ENCODE measurements around the gene RALGAPA2. TPM values are rescaled to one million over a fixed set of nuclear protein-coding genes. Genes with fewer than 3 reads are reported as not detected.

RALGAPA2 gene
- total RNA-seq, 3 donors from 2014 or later (not counting 1 experiment from before 2014, with no cell fraction given): 26.6 to 33.9 (median 33.1) TPM

DNA sequence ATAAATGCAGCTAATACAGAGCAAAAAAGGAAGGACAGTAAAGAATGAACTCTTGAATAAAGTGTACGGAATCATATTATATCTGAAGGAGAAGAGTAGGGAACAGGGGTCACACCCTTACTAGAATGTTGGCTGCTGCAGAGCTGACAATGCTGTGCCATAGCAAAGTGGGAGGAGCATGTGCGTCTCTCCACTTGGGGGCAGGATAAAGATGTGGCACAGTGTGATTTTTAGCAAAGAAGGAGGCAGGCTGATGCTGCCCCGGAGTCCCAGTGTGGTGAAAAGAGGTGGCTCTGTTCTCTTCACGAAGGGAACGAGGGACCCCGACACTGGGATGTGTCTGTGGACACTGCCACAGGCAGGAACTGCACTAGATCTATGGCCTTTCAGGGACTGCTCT, 277.0 kb downstream of the RALGAPA2 start:
- peaks cover 2% of the 10 kb centered on the region for H3K36me3 ChIP-seq (ENCODE audit: control insufficient read depth, insufficient read depth, low read length)
- peaks cover 0 to 5% of the 10 kb centered on the region in 2 donors for H3K4me1 Mint-ChIP-seq

DNA sequence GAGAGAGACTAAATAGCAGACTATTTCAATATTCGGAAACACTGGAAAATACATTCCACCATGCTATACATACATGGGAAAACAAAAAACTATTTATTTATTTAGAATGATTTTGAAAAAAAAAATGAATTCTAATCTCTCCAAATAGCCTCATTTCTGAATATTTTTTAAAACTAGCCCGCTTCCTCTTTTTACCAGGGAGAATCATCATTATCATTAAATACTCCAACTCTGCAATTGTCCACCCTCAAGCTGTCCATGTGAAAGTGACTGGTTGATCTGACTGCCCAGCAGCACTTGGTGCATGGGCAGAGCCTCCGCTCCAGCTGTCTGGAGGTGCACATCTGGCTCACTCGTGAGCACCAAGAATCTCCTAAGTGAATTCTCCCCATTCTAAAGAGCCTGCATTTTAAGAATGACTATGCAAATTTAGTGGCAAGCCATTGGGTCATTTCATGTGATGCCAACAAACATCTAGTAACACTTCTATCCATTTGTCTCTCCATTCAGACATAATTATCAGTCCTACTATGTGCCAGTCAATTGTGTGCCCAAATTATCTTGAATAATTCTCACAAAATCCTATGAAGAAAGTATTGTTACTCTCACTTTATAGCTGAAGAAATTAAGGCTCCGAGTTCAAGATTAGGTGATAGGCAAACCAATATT, 279.7 kb downstream of the RALGAPA2 start:
- Mint-ChIP-seq H3K4me3 (no peak overlapping the region), H3K4me1 (peaks cover 0 to 4% of the 10 kb centered on the region in 2 donors), H3K27me3 (ENCODE audit: low read depth in 2 of 2) (no peaks in the 10 kb centered on the region), H3K9me3 (no peaks in the 10 kb centered on the region), H3K36me3 (no peaks in the 10 kb centered on the region), H3K27ac (no peak overlapping the region)
- Histone ChIP-seq H3K27me3 (ENCODE audit: control insufficient read depth, insufficient read depth, low read length) (no peaks in the 10 kb centered on the region), H3K36me3 (ENCODE audit: control insufficient read depth, insufficient read depth, low read length) (peaks cover 2% of the 10 kb centered on the region), H3K4me3 (ENCODE audit: low read length) (no peak overlapping the region), H3K9me3 (ENCODE audit: control insufficient read depth, insufficient read depth, low read length) (no peaks in the 10 kb centered on the region), H3K27ac (ENCODE audit: low read length) (no peak overlapping the region), H3K4me1 (ENCODE audit: control insufficient read depth, insufficient read depth, low read length) (no peaks in the 10 kb centered on the region)
- ATAC-seq (no peak), DNase-seq (no peak)
- intact Hi-C loops (cut with micrococcal nuclease): no loop called here
- TF ChIP-seq, protein P1, sequence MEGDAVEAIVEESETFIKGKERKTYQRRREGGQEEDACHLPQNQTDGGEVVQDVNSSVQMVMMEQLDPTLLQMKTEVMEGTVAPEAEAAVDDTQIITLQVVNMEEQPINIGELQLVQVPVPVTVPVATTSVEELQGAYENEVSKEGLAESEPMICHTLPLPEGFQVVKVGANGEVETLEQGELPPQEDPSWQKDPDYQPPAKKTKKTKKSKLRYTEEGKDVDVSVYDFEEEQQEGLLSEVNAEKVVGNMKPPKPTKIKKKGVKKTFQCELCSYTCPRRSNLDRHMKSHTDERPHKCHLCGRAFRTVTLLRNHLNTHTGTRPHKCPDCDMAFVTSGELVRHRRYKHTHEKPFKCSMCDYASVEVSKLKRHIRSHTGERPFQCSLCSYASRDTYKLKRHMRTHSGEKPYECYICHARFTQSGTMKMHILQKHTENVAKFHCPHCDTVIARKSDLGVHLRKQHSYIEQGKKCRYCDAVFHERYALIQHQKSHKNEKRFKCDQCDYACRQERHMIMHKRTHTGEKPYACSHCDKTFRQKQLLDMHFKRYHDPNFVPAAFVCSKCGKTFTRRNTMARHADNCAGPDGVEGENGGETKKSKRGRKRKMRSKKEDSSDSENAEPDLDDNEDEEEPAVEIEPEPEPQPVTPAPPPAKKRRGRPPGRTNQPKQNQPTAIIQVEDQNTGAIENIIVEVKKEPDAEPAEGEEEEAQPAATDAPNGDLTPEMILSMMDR (IDR thresholded peaks at IDR 0.05): no peak
- 91% methylated on average over 3 of the region's 5 CpGs for WGBS (ENCODE audit: insufficient coverage)

More for the DNA sequence above, 277.0 kb downstream of the RALGAPA2 start:
- Histone ChIP-seq H3K4me1 (ENCODE audit: control insufficient read depth, insufficient read depth, low read length) (no peaks in the 10 kb centered on the region), H3K9me3 (ENCODE audit: control insufficient read depth, insufficient read depth, low read length) (no peaks in the 10 kb centered on the region), H3K27me3 (ENCODE audit: control insufficient read depth, insufficient read depth, low read length) (no peaks in the 10 kb centered on the region), H3K4me3 (ENCODE audit: low read length) (no peak overlapping the region), H3K27ac (ENCODE audit: low read length) (no peak overlapping the region)
- no peaks in the 10 kb centered on the region for H3K9me3 Mint-ChIP-seq
- no peaks in the 10 kb centered on the region for H3K27me3 Mint-ChIP-seq (ENCODE audit: low read depth in 2 of 2)
- no peaks in the 10 kb centered on the region for H3K36me3 Mint-ChIP-seq
- no peak overlapping the region for H3K27ac Mint-ChIP-seq
- TF ChIP-seq, protein P1 (IDR thresholded peaks at IDR 0.05): no peak
- no peak for DNase-seq
- ATAC-seq: no peak
- intact Hi-C loops (cut with micrococcal nuclease): no loop called here
- no peak overlapping the region for H3K4me3 Mint-ChIP-seq
- WGBS (ENCODE audit: insufficient coverage): 91% methylated on average over 6 of the region's 6 CpGs

DNA sequence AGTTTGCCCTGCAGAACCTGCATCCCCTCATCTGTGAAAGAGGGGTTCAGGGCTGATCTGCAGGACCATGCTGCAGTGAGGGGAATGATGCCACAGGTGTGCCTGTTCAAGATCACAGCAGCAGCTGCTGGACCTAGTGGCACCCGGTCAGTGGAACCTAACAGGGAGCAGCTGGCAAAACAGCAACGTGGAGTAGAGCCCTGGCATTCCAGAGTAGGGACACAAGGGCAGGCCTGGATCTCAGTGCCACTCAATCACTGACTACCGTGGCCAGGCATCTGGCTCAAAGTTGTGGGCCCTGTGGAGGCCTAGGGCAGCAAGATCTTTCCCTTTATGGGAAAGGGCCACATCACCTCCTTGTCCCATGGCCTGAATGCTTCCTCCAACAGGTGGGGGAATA, 282.4 kb downstream of the RALGAPA2 start:
- H3K4me1 Mint-ChIP-seq: no peaks in the 10 kb centered on the region
- H3K4me3 Mint-ChIP-seq: no peak overlapping the region
- no peak for ATAC-seq

More for the DNA sequence above, 282.4 kb downstream of the RALGAPA2 start:
- H3K4me1 ChIP-seq (ENCODE audit: control insufficient read depth, insufficient read depth, low read length): no peaks in the 10 kb centered on the region
- TF ChIP-seq, protein P1 (IDR thresholded peaks at IDR 0.05): no peak
- H3K9me3 ChIP-seq (ENCODE audit: control insufficient read depth, insufficient read depth, low read length): no peaks in the 10 kb centered on the region
- WGBS (ENCODE audit: insufficient coverage): 91% methylated on average over 3 of the region's 3 CpGs
- no peak overlapping the region for H3K27ac Mint-ChIP-seq
- no peaks in the 10 kb centered on the region for H3K27me3 Mint-ChIP-seq (ENCODE audit: low read depth in 2 of 2)
- no peaks in the 10 kb centered on the region for H3K9me3 Mint-ChIP-seq
- H3K4me3 ChIP-seq (ENCODE audit: low read length): no peak overlapping the region
- H3K36me3 ChIP-seq (ENCODE audit: control insufficient read depth, insufficient read depth, low read length): no peaks in the 10 kb centered on the region
- no peaks in the 10 kb centered on the region for H3K36me3 Mint-ChIP-seq
- H3K27ac ChIP-seq (ENCODE audit: low read length): no peak overlapping the region
- no peaks in the 10 kb centered on the region for H3K27me3 ChIP-seq (ENCODE audit: control insufficient read depth, insufficient read depth, low read length)
- no peak for DNase-seq
- intact Hi-C loops (cut with micrococcal nuclease): no loop called here

Measured in natural killer cell (primary cell).